ENCODE results near the gene BACE2.
"Not testable (repeated sequence)": the region's sequence is repeated elsewhere in the genome, so short reads cannot be mapped to it uniquely, and the experiment has no call there.

The BACE2 gene

GRCh38 chr21:41240040-41240439, 72.1 kb downstream of the BACE2 start:
- H3K27me3 Mint-ChIP-seq (ENCODE audit: low read depth): peaks cover 6% of the 10 kb centered on the region
- H3K4me1 Mint-ChIP-seq: peaks cover 20% of the 10 kb centered on the region
- H3K9me3 Mint-ChIP-seq: no peaks in the 10 kb centered on the region
- peaks cover 7% of the 10 kb centered on the region for H3K36me3 Mint-ChIP-seq (ENCODE audit: low read depth)
- TF ChIP-seq CTCF (IDR thresholded peaks at IDR 0.05; ENCODE audit: unreplicated experiment in 3 of 3): no peak
- H3K4me3 Mint-ChIP-seq: no peak overlapping the region
- H3K27ac Mint-ChIP-seq: no peak overlapping the region

GRCh38 chr21:41241341-41241740, 73.4 kb downstream of the BACE2 start:
- no peak overlapping the region for H3K4me3 Mint-ChIP-seq
- peaks cover 10% of the 10 kb centered on the region for H3K36me3 Mint-ChIP-seq (ENCODE audit: low read depth)
- peak overlapping the region in 1 of 3 experiments; percentile 2 for H3K27ac Mint-ChIP-seq
- no peaks in the 10 kb centered on the region for H3K9me3 Mint-ChIP-seq
- no peak for TF ChIP-seq CTCF (IDR thresholded peaks at IDR 0.05; ENCODE audit: unreplicated experiment in 3 of 3)
- H3K27me3 Mint-ChIP-seq (ENCODE audit: low read depth): peaks cover 6% of the 10 kb centered on the region
- H3K4me1 Mint-ChIP-seq: peaks cover 15% of the 10 kb centered on the region

- Mint-ChIP-seq H3K9me3 (no peaks in the 10 kb centered on the region), H3K27me3 (ENCODE audit: low read depth) (peaks cover 6% of the 10 kb centered on the region), H3K27ac (peak overlapping the region in 1 of 3 experiments; percentile 40), H3K4me1 (peaks cover 15% of the 10 kb centered on the region), H3K4me3 (no peak overlapping the region), H3K36me3 (ENCODE audit: low read depth) (peaks cover 15% of the 10 kb centered on the region)
- TF ChIP-seq CTCF (IDR thresholded peaks at IDR 0.05; ENCODE audit: unreplicated experiment in 3 of 3): no peak
These were observed 74.4 kb downstream of the BACE2 start for GRCh38 chr21:41242238-41242829.

GRCh38 chr21:41243107-41243506, 75.1 kb downstream of the BACE2 start:
- Mint-ChIP-seq H3K27me3 (ENCODE audit: low read depth) (peaks cover 6% of the 10 kb centered on the region), H3K27ac (no peak overlapping the region), H3K4me3 (no peak overlapping the region), H3K9me3 (no peaks in the 10 kb centered on the region), H3K4me1 (peaks cover 15% of the 10 kb centered on the region), H3K36me3 (ENCODE audit: low read depth) (peaks cover 11% of the 10 kb centered on the region)
- TF ChIP-seq CTCF (IDR thresholded peaks at IDR 0.05; ENCODE audit: unreplicated experiment in 3 of 3): no peak

- H3K9me3 Mint-ChIP-seq; H3K4me3 Mint-ChIP-seq; H3K27ac Mint-ChIP-seq; H3K27me3 Mint-ChIP-seq (ENCODE audit: low read depth): not testable (repeated sequence)
- Mint-ChIP-seq H3K4me1 (peaks cover 15% of the 10 kb centered on the region), H3K36me3 (ENCODE audit: low read depth) (peaks cover 17% of the 10 kb centered on the region)
These were observed 76.4 kb downstream of the BACE2 start for GRCh38 chr21:41244266-41244880.

GRCh38 chr21:41245509-41246135, 77.7 kb downstream of the BACE2 start:
- Mint-ChIP-seq H3K27ac (no peak overlapping the region), H3K36me3 (ENCODE audit: low read depth) (peaks cover 23% of the 10 kb centered on the region), H3K9me3 (no peaks in the 10 kb centered on the region), H3K4me3 (no peak overlapping the region), H3K4me1 (peaks cover 15% of the 10 kb centered on the region), H3K27me3 (ENCODE audit: low read depth) (peaks cover 11% of the 10 kb centered on the region)
- TF ChIP-seq CTCF (IDR thresholded peaks at IDR 0.05; ENCODE audit: unreplicated experiment in 3 of 3): no peak
